Hematopoietic multipotent progenitor cell treated with erythropoietin and hydrocortisone succinate and interleukin-3 and kit ligand, for 15 days (in vitro differentiated cells): ENCODE measurements around the gene ZNF831.

Source experiments
- DNase-seq: peaks from one replicate; pipeline ENCODE4 v3.0.0-alpha.2; 2015; ENCODE audit warnings: low spot score

ZNF831 gene

DNA sequence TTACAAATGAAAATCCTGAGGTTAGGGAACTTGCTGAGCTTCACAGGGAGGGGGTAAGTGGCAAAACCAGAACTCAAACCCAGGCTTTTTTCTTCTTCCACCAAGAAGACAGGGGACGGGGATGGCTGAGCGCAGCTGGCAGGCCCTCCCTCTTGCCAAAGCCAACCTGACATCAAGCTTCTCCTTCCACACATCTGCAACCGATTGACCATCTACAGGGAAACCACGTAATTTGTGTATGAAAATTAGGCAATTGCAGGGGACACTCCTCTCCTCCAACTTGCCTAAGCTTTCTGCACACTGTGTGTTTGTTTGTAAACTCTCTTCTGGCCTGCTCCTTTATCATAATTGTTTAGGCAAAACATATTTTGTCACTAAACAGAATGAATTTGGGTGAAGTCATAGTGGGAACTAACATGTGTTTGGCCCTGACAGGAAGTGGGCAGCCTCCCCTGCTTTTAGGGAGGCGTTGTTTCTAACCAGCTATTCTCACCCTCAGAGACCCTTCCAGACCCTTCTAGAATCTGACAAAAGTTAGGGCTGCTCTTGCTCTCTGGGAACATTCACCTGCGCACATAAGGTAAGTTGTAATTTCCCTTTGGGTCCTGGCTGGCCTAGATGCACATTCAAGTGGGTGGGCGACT is 18.9 kb downstream of the ZNF831 start:
- no peak for DNase-seq

DNA sequence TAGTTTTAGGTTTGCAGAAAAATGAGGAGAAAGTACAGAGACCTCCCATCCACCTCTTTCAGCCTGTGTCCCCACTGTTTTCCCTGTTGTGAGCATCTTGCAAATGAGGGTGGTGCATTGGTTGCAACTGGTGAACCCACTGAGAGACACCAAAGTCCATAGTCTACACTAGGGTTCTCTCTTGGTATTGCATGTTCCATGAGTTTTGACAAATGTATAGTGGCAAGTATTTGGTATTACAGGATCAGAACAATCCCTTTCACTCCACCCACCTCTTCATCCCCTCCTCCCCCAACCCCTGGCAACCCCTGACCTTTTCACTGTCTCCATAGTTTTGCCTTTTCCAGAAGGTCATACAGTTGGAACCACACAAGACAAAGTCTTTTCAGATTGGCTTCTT is 20.1 kb downstream of the ZNF831 start:
- DNase-seq: no peak

DNA sequence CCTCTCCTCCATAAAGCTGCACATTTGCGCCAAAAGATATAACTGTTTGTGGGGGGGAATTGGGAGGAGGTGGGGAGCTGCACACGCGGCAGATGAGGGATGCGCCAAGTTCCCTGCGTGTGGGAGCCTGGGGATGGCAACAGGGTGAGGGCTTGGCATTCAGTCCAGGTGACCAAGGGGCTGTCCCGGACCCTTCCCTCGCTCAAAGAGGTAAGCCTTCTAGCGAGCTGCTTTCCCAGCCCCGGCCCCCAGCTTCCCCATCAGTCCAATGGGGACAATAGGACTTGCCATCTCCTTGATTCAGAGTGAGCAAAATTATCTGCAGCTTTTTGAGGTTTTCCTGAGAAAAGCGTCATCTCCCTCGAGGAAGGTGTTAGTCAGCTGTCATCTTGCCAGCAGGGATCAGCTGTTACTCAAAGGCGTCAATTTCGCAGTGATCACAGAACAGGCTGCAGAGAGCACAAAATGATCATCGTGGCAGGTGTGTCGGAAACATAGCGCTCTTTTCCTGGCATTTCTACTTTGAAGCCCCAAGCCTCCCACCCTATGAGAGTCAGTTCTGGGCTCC is 21.3 kb downstream of the ZNF831 start:
- no peak for DNase-seq

DNA sequence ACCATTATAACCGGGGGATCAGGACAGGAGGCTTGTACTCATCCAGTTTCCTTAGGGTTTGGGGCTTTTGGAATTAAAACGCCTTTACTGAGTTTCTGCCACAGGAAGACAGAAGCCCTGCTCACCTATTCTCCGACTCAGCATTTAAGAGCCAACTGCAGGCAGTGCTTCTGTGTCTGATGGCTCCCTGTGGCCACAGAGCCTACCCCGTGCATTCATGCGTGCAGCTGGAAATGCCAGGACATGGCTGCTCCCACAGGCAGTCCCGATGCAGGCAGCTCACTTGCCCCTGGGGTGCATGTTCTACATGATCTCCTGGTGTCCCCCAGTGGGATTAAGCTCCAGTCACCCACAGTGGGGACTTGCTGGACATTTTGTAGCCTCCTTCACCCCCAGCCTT is 22.2 kb downstream of the ZNF831 start:
- no peak for DNase-seq

DNA sequence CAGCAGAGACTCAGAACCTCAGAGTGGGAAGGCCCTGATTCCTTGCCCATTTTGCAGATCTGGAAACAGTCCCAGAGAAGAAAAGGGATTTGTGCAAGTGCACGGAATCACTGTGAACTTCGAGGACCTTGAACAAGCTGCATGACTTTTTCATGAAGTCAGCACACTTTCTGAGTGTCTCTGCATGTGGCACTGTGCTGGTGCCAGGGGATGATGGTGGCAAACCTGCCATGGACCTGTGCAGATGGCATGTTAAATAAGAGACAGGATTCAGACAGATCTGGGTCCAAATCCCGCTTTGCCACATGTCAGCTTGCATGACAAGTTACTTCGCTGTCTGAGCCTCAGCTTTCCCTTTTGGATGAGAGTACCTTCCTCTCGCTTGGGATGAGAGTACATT is 26.8 kb downstream of the ZNF831 start:
- DNase-seq: no peak

DNA sequence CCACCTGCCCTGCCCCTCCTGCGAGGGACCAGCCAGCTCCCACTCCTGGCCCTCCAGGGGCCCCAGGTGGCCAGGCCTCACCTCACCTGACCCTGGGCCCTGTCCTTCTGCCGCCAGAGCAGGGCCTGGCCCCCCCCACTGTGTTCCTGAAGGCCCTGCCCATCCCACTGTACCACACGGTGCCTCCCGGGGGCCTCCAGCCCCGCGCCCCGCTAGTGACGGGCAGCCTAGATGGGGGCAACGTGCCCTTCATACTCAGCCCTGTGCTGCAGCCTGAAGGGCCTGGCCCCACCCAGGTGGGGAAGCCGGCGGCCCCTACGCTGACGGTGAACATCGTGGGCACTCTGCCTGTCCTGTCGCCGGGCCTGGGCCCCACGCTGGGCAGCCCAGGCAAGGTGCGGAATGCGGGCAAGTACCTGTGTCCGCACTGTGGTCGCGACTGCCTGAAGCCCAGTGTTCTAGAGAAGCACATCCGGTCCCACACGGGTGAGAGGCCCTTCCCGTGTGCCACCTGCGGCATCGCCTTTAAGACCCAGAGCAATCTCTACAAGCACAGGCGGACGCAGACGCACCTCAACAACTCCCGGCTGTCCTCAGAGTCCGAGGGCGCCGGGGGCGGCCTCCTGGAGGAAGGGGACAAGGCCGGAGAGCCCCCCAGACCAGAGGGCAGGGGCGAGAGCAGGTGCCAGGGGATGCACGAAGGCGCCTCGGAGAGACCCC is 27.6 kb downstream of the ZNF831 start:
- DNase-seq: no peak

DNA sequence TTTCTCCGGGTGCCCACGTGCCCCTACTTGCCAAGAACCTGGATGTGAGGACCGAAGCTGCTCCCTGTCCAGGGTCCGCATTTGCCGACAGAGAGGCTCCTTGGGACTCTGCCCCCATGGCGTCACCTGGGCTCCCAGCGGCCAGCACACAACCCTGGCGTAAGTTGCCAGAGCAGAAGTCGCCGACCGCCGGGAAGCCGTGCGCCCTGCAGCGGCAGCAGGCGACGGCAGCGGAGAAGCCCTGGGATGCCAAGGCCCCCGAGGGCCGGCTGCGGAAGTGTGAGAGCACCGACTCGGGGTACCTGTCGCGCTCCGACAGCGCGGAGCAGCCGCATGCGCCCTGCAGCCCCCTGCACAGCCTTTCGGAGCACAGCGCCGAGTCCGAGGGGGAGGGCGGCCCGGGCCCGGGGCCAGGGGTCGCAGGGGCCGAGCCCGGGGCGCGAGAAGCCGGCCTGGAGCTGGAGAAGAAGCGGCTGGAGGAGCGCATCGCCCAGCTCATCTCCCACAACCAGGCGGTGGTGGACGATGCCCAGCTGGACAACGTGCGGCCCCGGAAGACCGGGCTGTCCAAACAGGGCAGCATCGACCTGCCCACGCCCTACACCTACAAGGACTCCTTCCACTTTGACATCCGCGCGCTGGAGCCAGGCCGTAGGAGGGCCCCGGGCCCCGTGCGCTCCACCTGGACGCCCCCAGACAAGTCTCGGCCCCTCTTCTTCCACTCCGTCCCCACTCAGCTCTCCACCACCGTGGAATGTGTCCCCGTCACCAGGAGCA is 28.3 kb downstream of the ZNF831 start:
- DNase-seq: no peak

DNA sequence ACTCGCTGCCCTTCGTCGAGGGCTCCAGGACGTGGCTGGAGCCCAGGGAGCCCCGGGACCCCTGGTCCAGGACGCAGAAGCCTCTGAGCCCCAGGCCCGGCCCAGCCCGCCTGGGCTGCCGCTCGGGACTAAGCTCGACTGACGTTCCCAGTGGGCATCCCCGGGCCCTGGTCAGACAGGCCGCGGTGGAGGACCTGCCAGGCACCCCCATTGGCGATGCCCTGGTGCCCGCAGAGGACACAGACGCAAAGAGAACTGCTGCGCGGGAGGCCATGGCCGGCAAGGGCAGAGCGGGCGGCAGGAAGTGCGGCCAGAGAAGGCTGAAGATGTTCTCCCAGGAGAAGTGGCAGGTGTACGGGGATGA is 28.9 kb downstream of the ZNF831 start:
- no peak for DNase-seq

DNA sequence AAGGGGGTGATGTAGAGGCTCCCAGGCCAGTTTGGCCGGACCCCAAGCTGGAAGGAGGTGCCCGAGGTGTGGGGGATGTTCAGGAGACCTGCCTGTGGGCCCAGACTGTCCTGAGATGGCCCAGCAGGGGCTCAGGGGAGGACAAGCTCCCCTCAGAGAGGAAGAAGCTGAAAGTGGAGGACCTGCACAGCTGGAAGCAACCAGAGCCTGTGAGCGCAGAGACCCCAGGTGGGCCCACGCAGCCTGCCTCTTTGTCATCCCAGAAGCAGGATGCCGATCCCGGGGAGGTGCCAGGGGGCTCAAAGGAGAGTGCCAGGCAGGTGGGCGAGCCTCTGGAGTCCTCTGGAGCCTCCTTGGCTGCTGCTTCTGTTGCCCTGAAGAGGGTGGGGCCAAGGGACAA is 29.7 kb downstream of the ZNF831 start:
- no peak for DNase-seq

DNA sequence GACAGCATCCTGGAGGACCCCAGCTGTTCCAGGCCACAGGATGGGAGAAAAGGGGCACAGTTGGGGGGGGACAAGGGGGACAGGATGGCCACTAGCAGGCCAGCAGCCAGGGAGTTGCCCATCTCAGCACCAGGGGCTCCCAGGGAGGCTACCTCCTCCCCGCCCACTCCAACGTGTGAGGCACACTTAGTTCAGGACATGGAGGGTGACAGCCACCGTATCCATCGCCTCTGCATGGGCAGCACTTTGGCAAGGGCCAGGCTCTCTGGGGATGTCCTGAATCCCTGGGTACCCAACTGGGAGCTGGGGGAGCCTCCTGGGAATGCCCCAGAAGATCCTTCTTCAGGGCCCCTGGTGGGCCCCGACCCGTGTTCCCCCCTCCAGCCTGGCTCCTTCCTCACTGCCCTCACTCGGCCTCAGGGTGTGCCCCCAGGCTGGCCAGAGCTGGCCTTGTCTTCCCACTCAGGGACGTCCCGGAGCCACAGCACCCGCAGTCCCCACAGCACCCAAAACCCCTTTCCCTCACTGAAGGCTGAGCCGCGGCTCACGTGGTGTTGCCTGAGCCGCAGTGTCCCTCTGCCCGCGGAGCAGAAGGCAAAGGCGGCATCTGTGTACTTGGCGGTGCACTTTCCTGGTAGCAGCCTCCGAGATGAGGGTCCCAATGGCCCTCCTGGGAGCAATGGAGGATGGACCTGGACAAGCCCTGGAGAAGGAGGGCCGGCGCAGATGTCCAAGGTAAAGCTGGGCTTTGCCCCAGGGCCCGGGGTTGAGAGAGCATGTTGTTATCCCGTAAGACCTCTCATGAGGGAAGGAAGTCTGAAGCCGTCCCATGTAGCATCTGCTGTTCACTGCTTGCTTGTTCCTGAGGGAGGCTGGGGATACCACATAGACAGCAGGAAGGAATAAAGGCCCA is 30.7 kb downstream of the ZNF831 start:
- DNase-seq: no peak

DNA sequence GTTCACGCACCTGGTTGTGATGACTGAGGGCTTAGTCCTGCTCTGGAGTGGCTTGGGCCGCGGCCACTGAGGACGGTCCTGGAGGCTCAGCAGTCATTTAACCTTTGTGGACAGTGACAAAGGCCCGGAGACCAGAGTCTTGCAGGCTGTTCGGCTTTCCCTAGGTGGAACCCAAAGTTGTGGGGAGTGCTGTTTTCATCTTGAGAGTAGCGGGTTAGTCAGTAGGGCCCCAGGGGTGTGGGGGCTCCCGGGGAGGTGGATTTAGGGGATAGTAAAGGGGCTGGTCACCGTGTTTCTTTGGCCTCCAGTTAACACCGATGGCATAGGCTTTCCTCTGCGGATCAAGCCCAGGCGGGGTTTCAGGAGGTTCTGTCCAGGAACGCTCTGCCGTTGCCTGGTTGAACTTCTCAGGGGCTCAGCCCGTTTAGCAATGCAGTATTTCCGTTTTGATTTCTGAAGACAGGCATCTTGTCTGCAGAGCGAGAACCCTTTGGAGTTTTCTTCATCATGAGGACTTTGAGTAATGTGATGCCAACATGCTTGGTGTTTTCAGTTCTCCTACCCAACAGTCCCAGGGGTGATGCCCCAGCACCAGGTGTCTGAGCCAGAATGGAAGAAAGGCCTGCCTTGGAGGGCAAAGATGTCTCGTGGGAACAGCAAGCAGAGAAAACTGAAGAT is 31.8 kb downstream of the ZNF831 start:
- no peak for DNase-seq

DNA sequence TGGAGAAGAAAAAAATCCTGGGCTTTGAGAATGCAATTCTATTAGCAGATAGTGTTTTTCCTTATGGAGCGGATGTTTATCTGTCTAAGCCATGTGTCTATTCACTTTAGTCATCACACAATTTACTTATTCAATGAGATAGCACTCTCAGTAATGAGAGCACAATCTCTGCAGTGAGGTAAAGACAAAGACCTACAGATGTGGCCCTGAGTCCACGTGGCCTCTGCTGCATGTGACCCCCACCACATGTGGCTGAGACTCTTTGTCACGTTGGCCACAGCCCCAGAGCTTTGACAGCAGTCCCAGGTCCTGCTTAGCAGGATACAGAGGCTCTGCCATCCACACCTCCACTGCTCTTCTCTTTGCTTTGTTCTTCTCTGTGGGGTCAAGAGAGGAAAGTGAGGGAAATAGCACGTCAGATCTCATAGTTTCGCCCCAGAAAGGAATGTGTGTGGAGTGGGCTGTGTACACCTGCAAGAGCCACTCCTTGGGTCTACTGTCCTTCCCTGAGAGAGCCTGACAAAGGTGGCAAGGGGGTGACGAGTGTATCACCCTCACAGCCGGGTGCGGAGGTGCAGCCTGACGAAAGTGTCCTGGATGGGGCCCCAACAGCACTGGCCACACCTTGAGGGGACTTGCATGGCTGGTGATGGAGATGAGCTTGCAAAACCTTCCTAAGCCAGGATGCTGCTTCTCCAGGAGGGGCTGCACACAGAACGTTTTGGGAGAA is 40.7 kb downstream of the ZNF831 start:
- no peak for DNase-seq

DNA sequence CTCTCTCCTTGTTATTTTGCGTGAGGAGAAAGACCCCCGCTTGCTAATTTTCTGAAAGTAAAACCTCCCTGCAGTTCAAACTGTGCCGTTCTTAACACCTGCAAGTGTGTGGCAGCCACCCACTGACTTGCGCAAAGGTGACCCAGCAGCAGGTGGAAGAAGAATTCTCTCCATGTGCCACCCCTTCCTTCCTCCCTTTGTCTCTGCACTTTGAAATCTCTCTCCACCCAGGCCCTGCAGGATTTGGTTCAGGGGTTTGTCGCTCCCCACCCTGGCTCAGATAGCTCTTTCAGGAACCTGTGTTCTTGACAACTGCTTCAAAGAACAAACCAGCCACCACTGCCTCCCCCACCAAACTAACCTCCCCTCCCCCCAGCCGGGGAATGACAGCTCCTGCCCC is 41.4 kb downstream of the ZNF831 start:
- no peak for DNase-seq

DNA sequence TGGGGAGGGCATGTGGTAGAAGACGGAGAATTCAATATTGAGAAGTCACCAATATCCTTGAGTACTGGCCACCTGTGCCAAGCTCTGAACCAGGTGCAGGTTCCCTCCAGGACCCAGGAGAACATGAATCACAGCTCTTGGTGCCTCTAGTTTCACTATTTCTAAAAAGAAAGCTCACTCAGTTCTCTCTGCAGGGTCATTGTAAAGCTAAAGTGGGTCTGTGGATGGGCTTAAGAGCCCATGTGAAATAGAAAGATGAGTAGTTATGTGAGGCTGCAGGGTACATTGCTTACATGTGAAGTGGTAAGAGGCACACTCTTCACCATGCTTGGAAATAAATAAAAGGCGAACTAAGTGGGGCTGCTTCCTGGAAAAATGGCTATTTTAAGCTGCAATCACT is 43.6 kb downstream of the ZNF831 start:
- DNase-seq: no peak

DNA sequence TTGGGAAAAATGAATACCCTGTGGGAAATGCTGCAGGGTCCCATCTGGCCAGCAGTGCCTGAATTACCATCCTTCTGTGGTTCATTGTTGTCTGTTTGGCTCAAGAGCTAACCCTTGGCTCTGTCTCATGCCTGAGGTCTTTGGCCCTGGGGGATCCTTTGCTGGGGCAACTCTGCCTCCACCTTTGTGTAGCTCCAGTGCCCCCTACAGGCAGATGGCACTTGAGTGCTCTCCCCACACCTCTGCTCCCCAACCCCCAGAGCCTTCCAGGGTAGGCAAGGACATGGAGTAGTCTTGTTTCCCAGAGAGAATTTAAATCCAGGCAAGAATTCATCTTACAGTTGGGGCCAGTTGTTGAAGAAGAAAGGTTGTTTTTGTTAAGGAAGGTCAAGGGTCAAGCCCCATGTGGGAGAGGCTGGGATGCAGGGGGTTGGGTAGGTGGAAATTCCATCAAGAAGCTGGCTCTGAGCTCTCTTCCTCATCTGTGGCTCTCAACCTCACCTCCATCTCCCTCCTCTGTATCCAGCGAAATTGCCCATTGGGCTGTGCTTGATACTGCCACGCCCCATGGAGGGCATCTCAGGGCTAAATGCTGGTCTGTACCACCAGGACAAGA is 44.2 kb downstream of the ZNF831 start:
- peak; percentile 48 for DNase-seq

DNA sequence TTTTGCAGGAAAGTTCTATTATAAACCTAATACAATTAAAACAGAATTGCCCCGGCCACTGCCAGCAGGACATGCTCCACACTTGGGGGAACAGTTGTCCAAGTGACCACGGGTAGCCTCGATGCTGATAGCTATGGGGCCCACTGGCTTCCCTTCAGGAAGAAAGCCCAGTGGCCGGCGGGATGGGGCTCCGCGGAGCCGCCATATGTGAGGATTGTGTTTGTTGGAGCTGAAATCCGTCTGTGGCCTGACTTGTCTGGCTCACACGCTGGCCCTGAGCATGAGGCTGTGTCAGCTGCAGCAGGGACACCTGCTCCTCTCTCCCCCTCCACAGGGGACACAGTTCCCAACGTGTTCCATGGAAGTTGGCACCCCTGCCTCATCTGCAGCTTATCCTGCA is 46.6 kb downstream of the ZNF831 start:
- no peak for DNase-seq

DNA sequence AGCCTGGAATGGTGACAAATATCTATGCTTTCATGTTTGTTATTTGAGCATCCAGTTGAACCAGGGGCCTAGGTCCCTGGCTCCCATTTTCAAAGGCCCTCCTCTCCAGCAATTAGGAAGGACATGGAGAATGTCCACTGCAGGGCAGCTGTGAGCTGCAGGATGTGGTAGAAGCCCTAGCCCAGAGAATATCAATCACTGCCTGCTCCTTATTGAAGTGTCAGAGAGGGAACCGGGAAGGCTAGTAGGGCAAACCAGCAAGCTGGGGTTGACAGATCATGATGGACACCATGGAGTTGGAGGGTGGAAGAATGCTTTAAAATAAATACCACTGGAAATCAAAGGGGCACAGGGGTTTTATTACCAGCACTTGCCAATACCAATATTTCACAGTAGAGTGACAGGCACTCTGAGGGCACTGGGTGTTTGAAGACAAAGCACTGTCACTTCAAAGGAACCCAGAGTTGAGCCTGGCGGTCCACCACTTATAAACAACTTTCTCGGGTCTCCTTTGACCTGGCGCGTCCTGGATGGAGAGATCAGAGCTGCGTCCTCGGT is 47.7 kb downstream of the ZNF831 start:
- DNase-seq: no peak

DNA sequence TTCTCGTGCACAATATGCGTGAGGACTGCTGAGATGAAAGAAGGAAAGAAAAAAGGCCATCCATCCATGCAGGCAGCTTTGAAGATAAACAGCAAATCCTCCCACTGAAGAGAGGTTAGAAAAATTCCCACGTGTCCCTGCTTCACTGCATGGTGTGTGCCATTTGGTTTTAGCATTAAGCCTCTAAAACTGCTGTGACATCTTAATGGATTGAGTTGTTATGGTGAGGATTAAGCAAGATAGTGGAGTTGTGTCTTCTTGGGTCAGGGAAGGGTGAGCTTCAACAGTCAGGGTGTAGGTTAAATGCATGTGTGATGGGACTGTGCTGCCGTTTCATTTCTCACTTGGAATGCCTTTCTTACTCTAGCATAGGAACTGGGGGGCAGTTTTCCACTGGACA is 50.5 kb downstream of the ZNF831 start:
- no peak for DNase-seq

DNA sequence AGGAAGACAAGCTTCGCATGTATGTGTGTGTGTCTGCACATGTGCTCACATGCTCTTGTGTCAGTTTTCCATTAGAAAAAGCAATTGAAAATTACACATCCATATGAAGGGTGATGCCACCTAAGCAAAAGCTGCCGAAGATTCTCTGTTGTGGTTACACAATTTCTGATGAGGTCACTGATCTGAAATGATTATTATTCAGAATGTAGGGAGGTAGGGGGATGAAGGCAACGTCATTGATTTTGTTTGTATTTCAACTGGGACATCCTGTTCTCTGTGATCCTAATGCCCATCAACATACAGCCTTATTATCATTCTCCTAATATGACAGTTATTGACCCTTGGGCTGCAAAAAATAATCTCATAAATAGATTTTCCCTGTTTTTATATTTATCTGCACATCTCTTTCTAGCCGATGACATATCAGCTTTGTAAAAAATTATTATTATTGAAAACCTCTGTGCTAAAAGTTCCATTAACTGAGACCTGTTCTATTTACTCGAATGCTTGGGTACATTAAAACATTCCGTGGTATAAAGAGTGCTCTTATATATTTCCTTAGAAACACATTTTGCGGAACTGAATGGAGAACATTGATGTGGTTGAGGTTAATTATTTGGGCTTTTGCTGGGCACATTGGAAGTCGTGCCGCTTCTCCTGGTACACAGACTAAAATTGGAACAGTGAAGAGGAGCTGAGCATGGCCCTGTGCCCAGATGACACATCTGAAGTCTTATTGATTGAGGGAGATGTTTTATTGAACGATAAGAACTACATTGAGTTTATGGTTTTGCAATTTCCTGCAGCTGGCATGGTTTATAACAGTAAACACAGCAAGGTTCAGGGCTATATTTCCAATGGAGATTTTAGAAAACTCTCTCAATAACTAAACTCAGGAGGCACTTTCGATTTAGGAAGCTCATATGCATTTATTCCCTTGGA is 51.3 kb downstream of the ZNF831 start:
- no peak for DNase-seq
